GM12801 (cell line): ENCODE data around the gene BHMT2.

Source experiments
- CTCF ChIP-seq: IDR thresholded peaks from one replicate; pipeline ENCODE4 v1.5.1; 2011; ENCODE audit warnings: control low read depth; ENCODE audit not compliant: insufficient read length; ENCODE audit errors: extremely low read depth

BHMT2 gene

GRCh38 chr5:79109527-79110492 is 40.2 kb downstream of the BHMT2 start:
- no peak for TF ChIP-seq CTCF

- TF ChIP-seq CTCF = no peak
Observed at GRCh38 chr5:79111387-79111959, 41.9 kb downstream of the BHMT2 start, which contains the start of gene BHMT. BHMT (plus strand) TSS chr5:79111809; CDS start chr5:79111886, 77 bp downstream.

- TF ChIP-seq CTCF = no peak
Observed at GRCh38 chr5:79111960-79112702, 42.6 kb downstream of the BHMT2 start.

- no peak for TF ChIP-seq CTCF
Observed at GRCh38 chr5:79112703-79113058, 43.1 kb downstream of the BHMT2 start.

- TF ChIP-seq CTCF = no peak
Observed at GRCh38 chr5:79119486-79119885, 49.9 kb downstream of the BHMT2 start.

GRCh38 chr5:79120221-79120620 is 50.7 kb downstream of the BHMT2 start:
- TF ChIP-seq CTCF = no peak

- no peak for TF ChIP-seq CTCF
Observed at GRCh38 chr5:79122973-79123372, 53.4 kb downstream of the BHMT2 start.
